M059J (cell line): ENCODE results near the gene SRRD. TPM values are rescaled to one million over a fixed set of nuclear protein-coding genes. Genes with fewer than 3 reads are reported as not detected.
"Not testable (repeated sequence)": the region's sequence is repeated elsewhere in the genome, so short reads cannot be mapped to it uniquely, and the experiment has no call there.

Experiments used
- DNase-seq: peaks from one replicate; pipeline ENCODE4 v3.0.0-alpha.2; 2012; ENCODE audit warnings: low read depth
- total RNA-seq: library from RNA; depleted of rRNA; stranded (reverse); fragments of >200 nt; shearing (Covaris generic); gene quantifications from 2 replicates; pipeline ENCODE4 v1.2.3, GENCODE V29; 2014; rRNA removed

Gene SRRD
- total RNA-seq, 1 experiment from 2014 or later, result 24.0 TPM

DNA sequence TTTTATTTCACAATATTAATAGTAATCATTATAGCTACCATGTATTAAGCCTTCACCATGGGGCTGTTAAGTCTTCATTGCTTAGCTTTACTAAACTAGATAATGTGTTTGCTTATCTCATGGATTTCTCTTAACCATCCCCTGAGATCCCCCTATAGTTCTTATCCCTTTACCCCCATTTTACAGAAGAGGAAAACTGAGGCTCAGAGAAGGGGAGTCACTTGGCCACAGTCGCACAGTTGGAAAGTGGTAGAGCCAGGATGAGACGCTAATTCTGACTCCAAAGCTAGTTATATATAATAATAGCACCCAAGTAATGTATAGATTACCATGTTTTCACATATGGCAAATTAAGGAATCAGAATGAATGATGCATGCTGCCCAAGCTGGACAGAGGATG is 38.3 kb downstream of the SRRD start:
- no peak for DNase-seq

DNA sequence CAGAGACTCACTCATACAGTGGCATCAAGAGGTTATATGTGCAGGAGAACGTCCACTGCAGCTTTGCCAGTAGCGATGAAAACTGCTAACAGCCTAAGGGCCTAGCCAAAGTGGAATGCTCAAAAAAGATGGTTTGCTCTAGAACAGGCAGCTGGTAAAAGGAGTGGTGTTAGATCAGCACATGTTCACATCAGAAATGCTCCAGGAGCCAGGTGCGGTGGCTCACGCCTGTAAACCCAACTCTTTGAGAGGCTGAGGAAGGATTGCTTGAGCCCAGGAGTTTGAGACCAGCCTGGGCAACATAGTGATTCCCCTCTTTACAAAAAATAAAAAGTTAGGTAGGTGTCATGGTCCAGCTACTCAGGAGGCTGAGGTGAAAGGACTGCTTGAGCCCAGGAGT is 38.9 kb downstream of the SRRD start:
- no peak for DNase-seq

DNA sequence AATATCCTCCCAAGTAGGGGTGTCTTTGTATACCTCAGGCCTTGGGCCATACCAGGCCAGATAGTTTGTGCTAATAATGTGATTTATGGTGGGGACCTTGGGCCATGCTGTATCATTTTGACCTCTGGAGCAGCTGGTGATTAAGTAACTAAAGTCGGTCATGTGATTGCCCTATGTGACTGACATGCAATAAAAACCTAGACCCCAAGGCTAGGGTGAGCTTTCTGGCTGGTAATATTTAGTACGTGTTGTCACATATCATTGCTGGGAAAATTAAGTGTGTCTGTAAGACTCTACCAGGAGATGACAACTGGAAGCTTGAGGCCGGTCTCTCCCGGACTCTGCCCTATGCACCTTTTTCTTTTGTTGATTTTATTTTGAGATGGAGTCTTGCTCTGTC is 41.2 kb downstream of the SRRD start:
- no peak for DNase-seq

- no peak for DNase-seq
Measured at GRCh38 chr22:26525946-26526564, 42.4 kb downstream of the SRRD start.

DNA sequence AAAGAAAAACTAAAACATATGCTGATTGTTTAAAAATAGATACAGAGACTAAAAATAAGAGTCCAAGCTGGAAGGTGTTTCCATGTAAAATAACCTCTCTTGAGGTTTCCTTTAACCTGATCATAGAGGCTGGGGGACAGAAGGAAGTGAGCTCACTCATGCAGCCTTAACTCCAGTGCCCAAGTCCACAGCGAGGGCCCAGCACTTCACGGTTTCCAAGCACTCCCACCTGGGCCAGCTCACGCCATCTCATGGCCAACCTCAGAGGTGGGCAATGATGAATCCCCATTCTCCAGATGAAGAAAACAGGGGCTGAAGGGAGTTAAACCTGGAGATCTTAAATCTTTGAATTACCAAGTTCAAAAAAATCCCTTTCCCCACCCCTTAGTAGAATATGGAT is 43.5 kb downstream of the SRRD start:
- DNase-seq, result no peak

DNA sequence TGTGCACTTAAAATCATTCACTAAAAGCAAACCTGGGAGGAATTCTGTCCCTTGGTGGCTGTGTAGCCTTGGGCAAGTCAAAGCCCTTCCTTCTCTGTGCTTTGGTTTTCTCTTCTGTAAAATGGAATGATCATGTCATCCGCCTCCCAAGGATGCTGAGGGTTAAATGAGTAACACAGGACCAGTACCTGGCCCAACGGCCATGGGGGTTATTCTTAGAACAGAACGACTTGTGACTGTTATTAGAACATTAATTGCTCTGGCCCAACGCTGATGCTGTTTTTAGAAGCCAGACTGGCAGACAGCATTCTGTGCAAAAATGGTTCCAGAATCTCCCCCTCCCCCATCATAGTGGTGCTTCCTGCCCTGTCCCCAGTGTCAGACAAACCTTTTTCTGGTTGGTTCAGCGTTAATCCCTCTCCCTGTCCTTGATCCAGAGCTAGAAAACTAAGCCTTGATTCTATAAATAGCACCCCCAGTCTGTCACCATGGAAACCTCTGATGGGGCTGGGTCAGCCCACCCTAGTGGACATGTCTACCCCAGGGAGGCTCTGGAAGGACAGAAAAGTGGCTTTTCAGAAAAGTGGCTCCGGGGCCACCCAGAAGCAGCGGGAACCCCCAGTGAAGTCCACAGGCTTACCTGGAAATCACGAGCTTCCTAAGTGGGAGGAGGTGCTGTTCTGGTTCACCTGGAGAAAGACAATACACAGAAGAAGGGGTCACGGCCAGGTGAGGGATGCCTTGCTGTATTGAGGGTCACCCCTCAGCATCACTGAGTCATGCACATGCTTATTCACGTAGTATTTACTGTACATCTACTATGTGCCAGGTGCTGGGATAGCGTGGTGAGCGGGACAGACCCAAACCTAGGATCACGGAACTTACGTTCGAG is 44.1 kb downstream of the SRRD start:
- no peak for DNase-seq

DNA sequence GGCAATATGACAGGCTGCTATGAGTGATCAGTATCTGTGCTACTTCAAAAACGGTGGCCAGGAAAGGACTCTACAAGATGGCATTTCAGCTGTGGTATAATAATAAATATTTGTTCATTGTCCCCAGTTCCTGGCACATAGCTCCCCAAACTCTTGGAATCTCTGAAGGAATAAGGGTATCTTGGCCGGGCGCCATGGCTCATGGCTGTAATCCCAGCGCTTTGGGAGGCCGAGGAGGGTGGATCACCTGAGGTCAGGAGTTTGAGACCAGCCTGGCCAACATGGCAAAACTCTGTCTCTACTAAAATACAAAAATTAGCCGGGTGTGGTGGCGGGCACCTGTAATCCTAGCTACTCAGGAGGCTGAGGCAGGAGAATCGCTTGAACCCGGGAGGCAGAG is 44.8 kb downstream of the SRRD start:
- DNase-seq, result not testable (repeated sequence)

DNA sequence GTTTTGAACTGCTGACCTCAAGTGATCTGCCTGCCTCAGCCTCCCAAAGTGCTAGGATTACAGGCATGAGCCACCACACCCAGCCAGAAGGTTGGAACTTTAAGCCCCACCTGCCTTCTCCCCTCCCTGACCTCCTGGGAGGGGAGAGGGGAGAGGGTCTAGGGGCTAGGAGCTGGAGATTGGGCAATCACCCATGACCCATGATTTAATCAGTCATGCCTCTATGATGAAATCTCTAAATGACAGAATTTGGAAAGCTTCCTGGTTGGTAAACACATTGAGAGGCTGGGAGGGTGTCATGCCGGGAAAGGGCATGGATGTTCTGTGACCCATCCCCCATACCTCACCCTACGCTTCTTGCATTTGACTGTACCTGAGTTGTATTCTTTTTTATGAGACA is 45.7 kb downstream of the SRRD start:
- DNase-seq, result no peak

DNA sequence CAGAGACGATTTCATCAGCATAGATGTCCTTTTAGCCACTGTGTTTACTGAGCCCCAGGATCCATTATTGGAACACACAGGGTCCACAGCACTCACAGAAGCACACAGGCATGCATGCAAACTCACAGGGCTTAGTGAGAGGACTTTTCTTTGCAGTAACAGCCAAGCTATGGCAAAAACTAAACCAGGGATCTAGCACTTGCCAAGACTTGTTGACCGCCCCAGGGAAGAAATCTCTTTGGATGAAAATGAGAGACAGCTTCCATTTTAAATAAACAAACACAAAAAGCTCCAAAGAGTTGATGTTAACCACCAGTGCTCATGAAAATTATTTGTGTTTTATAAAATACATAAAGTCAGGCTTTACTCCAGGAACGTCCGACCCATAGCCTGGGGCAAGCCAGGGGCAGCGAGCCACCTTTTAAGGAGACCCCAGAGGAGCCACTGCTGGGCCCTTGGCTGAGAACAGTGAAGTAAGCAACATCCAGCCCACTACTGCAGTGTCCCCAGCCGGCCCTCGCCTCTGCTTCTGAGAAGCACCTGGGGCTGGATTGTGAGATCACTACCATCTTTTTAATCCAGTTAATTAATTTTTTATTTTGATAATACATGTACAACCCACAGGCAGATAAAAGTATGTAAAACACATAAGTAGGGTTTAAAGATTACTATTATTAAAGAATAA is 50.6 kb downstream of the SRRD start:
- no peak for DNase-seq

DNA sequence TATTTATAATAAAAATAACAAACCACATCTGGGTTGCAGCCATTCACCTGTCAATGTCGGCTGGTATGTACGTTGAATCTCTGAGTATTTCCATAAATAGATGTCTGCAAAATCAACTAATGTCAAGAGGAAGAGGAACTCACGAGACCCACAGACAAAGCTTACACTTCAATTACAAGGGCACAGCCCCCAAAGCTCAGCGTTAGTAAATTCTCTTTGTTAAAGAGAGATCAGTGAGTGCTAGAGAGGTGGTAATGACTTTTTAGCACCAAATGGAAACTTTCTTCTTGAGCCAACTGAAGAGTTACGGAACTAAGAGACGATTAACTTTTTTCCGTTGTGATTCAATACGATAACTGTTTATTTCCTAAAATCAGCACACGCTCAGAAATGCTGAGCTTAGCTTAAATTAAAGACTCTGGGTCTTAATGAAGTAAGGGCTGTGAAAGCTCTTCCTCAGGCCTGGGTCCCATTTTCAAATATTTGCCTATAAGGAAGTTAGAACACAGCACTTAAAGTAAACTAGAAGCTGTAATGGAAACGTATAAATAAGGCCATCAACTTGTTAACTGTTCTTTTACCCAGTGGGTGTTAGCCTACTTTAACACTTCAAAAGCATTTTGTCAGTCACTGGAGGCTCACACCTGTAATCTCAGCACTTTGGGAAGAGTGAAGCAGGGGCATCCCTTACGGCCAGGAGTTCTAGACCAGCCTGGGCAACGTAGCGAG is 51.4 kb downstream of the SRRD start:
- no peak for DNase-seq

GRCh38 chr22:26535603-26535908 is 51.9 kb downstream of the SRRD start:
- DNase-seq, result no peak

DNA sequence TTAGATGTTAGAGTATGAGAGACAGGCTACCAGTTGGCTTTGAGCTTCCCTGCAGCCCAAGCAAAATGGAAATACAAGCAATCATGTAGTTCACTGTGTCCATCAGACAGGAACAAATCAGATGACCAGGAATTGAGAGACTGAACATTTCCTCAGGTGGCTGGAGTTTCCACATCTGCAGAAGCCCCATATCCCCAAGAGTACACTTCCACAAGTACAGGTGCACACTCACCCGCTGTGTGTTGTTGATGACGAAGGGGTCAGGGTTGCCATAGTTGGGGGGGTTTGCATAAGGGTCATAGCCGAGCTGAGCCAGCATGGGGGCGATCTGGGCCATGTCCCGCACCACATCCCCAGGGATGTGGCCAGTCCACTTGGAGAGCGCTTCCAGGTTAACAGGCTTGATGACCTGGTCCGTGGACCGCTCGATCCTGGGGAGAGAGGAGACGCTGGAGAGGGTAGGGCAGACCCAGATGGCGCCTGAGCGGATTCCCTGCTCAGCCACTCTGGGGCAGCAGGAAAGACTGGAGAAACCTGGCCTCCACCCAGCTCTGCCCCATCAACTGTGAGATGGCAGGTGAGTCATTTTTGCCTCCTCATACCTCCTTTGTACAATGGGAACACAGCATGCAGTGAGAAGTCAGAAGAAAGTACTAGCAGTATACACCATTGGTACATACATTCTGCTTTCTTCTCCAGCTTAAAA is 52.5 kb downstream of the SRRD start:
- DNase-seq, result peak; percentile 23

GRCh38 chr22:26536762-26537134 is 53.1 kb downstream of the SRRD start:
- DNase-seq, result no peak

GRCh38 chr22:26540119-26540518 is 56.4 kb downstream of the SRRD start:
- no peak for DNase-seq

DNA sequence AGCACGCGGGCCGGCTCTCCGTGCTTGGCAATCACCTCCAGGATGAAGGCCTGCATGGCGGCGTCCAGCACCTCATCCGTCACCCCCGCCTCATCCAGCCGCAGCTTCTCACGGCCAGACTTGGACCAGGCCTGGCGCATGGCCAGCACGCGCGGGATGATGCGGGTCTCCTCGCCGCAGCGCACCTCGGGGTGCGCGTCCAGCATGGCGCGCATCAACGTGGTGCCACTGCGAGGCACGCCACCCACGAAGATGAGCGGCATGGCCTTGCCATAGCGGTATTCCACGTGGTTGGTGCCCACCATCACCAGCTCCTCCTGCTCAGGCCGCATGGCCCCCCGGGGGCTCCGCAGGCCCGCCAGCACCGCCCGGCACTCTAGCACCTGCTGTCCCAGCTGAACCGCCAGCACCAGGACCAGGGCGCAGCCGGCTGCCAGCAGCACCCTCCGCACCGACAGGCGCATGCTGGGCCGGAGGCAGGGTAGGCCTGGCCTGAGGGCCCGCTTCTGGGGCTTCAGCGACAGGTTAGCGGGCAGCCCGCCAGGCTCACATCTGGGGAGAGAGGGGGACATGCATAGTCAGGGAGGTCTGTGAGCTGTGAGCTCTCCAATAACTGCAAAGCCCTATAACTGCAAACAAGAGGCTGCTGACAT is 57.6 kb downstream of the SRRD start:
- no peak for DNase-seq

- no peak for DNase-seq
Measured at GRCh38 chr22:26542831-26543230, 59.2 kb downstream of the SRRD start.

Other genes with a start within 250 kb of the SRRD start
- gene ASPHD2, start 54.6 kb upstream of the SRRD start, total RNA-seq, result 2.7 and 3.8 TPM in 2 replicates
- gene HPS4, start 94 bp upstream of the SRRD start, total RNA-seq, result 16.3 and 20.5 TPM in 2 replicates
- gene TFIP11, start 28.6 kb downstream of the SRRD start, total RNA-seq, result 15.4 and 19.1 TPM in 2 replicates
- 24.5 and 34.8 TPM in 2 replicates for gene TPST2, start 106.3 kb downstream of the SRRD start, total RNA-seq
- gene CRYBB1, start 134.2 kb downstream of the SRRD start, total RNA-seq, result not detected in 2 replicates
- gene CRYBA4, start 138.1 kb downstream of the SRRD start, total RNA-seq, result not detected in 2 replicates
- gene MIAT, start 173.7 kb downstream of the SRRD start, total RNA-seq, result 0.02 TPM in 2 replicates